RPMI8226 (cell line): Measurements from ENCODE around the gene RERE.
"Not testable (repeated sequence)": the region's sequence is repeated elsewhere in the genome, so short reads cannot be mapped to it uniquely, and the experiment has no call there.

Source experiments
- DNase-seq: peaks from one replicate; pipeline ENCODE4 v3.0.0-alpha.2; 2015

RERE gene

DNA sequence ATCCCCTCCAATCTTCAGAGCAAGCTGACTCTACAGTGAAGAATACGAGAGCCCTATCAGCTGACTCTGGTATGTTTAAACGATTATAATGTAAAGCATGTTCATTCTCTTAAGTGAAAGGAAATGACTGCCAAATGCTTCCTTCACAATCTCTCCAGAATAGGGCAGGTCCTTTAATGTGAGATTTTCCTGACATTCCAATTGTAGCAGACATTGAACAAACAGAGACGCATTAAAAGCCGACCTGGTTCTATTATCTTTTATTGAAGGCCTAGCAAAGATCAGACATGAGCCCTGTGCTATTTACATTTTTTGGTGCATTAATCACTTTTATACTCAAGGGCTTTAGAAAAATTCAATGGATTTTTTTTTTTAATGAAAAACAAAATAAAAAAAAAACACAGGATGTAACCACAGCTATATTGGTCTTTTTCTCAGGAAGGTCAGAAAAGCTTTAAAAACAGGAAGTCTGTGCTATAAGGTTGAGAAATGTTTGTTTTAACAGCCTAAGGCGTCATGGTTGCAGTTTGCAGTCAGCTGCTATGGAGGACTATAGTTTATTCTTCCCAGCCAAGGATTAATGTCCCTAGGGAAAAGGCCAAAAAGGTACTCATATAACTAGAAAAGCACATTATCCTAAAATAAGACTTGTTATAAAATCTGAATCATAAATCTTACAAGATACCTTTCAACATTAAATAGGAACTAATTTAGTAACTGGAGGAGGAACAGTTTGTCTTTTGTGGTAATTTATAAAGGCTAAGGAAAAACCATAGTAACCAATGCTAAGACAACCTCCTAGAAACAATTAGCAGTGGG lies 104.8 kb downstream of the RERE start:
- peak; percentile 76 for DNase-seq

DNA sequence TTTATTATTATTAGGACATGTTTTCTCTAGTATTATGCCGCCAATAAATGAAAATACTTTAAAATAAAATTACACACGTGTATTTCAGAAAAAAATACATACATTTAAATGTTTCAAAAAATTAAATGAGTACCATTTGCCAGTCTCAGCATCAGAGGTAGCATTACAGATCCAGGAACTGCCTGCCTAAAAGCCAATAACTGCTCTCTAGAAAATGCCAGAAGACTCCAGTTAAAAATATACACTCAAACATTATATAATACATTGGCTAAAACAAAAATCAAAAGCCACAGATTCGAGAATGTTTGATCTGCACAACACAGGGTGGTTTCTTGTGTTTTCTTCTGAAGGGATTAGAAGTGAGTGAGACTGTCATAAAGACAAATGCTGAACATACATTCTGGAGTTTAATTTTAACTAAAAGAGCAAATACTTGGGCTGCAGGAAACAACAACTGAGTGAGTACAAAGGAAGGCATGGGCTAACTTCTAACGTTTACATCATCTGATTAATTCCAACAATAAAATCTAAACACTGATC lies 105.5 kb downstream of the RERE start:
- DNase-seq = no peak

DNA sequence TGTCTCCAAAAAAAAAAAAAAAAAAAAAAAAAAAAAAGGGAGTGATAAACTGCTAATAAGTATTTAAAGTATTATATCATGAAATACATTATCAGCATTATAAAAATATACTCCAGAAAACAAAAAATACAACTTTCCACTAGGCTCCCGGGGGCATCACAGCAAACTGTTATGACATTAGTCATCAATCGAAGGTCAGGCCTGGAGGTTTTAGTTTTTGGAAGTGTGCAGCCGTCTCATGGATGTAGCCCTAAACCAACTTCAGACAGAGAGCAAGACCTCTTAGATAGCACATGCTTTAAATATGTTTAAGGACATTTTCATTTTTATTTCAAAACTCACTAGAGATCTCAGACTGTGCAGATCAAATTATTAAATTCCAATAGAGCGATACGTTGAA lies 106.3 kb downstream of the RERE start:
- no peak for DNase-seq

DNA sequence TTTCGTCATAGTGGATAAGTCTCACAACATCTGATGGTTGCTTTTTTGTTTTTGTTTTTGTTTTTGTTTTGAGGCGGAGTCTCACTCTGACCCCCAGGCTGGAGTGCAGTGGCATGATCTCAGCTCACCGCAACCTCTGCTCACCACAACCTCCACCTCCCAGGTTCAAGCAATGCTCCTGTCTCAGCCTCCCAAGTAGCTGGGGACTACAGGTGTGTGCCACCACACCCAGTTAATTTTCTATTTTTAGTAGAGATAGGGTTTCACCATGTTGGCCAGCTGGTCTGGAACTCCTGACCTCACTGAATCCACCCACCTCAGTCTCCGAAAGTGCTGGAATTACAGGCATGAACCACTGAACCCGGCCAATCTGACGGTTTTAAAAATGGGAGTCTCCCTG lies 109.2 kb downstream of the RERE start:
- DNase-seq = no peak

DNA sequence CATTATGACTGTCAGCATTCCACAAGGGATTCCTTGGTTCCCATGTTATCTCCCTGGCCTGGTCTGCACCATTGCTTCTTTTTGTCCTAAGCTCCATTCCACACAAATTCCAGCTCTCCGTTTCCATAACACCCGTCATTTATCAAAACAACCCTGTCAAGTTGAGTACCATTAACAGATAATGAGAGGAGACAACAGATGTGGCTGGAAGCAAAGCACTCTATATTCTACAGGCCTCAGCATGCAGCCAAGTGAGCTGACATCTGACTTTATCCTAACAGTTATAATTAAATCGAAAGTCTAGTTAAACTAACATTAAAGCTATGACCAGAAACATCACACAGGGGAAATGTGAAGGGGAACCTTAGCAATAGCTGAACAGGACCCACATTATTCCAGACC lies 110.4 kb downstream of the RERE start:
- no peak for DNase-seq

DNA sequence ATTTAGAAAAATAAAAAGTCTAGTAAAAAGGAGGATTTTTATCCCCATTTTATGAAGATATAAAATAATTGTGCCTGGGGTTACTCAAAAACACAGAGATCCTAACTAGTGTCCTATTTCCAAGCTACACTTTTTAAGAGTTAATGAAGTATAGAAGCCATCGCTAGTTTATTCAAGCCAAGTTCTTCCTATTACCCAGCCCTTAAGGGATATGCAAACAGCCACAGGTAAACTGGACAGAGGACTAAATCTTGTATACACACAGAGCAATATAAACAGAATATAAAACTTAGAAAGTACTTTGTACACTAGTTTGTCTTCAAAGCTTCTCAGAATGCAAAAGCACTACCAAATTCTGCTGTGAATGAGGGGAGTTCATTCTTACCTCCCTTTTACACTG lies 111.1 kb downstream of the RERE start:
- no peak for DNase-seq

DNA sequence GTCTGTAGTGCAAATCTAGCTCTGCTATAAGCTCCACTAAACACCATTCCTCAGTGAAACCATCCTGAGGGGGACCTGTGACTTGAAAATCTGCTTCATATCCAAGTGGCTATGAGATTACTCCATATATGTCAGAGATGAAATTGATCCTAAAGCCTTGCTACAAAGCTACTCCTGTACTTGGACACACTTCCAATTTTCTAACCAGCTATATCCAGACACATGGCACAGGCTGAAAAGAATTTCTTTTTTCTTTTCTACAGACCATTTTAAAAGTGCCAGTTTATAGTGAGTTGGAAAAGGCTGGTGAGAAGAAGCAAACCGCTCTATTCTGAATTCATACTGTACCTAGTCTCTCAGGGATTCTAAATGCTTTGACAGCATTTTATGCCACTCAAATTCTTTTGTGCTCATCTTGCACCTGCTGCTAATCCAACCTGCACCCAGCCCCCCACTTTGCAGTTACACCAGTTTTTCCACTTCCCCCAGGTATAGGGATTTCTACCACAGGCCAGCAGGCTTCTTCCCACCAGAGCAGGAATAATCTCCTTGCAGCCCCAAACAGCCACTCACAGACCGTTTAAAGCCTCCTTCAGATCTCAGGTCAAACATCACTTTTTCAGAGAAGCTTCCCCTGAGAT lies 112.5 kb downstream of the RERE start:
- DNase-seq = peak; percentile 85

DNA sequence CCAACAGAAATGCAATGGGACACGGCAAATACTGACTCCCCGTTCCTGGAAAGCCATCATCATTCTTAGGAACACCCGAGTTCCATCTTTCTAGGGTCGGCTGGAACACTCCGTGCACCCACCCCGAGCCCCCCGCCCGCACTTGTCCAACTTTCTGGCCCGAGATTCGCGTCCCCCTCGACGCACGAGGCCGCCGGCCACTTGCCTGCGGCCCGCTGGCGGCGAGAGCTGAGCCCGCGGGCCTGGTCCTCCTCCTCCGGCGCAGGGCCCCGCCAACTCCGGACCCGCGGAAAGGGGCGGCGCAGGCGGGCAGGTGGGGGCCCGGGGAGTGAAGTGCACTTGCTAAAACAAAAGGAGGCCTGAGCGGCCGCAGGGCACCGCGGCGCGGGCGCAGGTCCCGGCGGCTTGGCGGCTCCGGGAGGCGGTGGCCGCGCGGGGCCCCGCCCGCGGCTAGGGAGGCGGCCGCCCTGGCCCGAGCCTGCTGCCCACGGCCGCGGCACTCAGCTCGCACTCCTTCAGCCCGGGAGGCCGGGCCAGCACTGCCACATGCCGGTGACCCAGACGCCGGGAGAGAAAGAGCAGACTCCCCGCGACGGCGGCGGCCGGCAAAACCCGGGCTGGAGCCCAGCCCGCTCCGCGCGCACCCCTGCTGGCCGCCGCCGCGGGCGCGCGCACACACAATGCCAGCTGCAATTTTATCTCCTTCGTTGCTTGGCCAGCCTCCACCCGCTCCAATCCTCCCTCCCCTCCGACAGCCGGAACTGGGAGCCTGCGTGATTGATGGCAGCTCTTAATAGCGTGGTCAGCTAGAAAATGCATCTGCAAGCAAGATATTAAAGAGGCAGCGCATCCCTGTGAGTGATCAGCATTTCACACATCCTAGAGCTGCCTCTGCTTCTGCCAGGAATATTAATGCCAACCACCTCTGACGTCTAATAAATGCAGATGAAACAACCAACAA lies 114.3 kb downstream of the RERE start:
- peak; percentile 99 for DNase-seq

DNA sequence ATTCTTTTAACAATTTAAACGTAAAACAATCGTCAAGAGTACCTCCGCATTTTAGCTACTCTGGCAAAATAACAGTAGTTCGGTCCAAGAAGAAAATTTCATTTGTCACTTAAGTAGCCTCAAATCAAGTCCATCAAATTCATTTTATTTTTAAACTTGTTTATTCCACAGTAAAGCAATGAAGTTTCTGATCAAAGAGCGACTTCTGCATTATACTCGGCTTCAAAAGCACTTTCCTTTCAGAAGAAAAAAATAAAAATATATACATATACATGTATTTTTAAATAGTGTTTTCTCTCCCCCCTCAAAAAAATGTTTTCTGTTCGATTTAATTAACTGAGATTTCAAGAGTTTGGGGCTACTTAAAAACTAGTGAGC lies 115.0 kb downstream of the RERE start:
- DNase-seq = no peak

DNA sequence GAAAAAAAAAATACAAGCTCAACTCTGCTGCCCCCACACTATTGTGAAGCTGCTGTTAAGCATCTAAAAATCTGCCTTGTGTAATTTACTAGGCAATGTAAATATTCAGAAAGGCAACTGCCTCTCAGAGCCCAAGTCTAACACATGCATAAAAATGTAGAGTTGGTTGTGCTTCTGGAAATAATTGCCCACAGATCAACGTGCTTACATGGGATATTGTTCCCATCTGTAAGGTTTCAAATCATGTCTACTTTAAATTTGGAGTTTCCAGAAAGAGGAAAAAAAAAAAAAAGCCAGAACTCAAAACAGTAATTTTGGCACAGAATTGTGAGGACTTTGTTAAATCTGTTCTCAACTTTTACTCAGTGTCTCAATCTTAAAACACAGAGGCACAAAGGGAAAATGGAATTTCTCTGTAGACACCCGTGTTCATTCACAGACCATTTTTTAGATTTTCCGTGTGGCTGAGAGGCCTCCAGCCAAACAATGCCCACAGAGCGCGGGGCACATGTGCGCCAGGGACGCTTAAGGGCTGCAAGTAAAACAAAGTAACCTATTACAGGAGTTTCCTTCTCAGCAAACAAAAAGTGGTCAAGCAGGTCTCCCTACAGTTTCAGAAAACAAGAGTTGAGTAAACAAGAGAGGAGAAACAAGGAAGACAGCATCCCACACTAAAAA lies 115.5 kb downstream of the RERE start:
- peak; percentile 77 for DNase-seq

DNA sequence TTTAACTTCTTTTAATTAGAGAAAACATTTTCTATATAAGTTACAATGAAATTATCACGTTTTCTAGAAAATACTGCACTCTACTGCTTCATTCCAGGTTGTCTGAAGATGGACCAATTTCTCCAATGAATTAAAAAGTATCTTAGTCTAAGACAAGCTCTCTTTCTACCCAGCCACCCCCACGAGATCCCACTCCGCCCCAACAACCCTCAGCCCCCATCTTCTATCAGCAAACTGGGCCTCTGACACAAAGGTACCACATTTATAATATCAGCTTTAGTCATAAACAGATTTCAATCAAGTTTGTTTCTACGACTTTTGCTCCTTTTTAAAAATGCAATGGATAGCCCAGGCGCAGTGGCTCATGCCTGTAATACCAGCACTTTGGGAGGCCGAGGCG lies 117.8 kb downstream of the RERE start:
- DNase-seq = no peak

DNA sequence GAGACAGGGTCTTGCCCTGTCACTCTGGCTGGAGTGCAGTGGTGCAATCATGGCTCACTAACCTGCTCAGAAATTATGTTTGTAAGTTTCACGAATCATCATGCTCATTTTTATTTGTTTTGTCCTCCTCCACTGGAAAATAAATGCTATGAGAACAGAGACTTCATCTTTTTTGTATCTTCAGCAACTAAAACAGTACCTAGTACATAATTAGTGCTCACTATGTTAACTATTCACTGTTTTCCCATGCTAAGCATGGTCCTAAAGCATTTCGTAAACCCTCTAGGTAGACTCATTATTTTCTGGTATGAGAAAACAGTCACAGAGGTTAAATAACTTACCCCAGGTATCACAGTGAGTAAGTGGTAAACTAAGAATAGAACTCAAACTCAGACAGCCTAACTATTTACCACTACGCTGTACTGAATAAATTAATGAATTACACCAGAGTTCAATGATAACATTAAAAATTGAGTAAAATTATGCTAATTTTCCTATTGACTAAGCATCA lies 118.4 kb downstream of the RERE start:
- DNase-seq = no peak

DNA sequence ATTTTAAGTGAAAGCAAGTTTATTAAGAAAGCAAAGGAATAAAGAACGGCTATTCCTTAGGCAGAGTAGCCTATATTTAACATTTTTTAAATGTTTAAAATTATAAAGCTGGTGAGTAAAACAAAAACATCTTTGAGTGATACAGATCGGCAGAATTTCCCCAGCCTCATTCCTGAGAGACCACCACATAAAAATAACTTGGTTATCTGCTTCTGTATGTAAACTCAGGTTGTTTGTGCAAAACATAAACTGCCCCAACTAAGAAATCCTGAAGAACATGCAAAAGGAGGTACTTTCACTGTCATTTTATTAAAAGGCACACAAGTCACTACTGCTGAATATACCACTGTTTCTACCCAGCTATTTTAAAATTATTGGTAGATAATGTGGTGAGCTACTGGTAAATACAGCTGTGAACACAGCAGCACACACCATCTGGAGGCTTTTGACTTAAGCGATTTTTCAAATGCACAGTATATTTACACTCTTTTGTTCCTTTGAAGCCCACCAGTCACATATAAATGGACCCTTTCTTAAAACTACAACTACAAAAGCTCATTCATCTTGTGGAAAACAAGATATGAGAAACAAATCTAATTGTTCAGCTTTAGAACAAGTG lies 119.3 kb downstream of the RERE start:
- no peak for DNase-seq

DNA sequence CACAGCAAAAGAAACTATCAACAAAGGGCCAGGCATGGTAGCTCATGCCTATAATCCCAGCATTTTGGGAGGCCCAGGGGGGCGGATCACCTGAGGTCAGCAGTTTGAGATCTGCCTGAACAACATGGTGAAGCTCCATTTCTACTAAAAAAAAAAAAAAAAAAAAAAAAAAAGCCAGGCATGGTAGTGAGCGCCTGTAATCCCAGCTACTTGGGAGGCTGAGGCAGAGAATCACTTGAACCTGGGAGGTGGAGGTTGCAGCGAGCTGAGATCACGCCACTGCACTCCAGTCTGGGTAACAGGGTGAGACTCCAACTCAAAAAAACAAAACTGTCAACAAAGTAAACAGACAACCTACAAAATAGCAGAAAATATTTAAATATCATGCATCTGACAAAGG lies 122.0 kb downstream of the RERE start:
- not testable (repeated sequence) for DNase-seq

DNA sequence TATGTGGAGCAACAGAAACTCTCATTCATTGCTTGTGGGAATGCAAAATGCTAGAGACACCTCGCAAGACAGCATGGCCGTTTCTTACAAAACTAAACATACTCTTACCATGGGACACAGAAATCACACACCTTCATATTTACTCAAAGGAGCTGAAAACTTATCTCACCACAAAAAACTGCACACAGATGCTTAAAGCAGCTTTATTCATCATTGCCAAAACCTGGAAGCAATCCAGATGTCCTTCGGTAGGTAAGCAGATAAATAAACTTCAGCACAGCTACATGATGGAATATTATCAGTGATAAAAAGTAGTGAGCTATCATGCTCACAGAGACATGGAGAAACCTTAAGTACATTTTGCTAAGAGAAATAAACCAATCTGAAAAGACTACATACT lies 124.3 kb downstream of the RERE start:
- no peak for DNase-seq

DNA sequence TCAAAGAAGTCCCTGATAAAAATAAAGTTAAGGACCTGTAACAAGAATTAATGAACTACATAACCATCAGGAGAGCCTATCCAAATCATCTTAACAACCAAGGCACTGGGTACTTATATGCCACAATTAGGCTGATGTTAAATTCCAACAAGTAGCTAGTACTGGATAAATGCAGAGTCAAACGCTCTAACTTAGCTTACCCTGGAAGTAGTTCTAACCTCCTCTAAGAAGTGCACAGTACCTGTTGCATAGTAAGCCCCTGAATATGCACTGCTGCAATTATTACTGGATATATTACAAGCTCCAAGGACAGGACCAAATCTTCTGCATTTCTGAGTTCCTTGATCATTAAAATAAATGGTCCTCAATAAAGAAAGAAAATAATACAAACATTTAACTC lies 125.8 kb downstream of the RERE start:
- DNase-seq = no peak

DNA sequence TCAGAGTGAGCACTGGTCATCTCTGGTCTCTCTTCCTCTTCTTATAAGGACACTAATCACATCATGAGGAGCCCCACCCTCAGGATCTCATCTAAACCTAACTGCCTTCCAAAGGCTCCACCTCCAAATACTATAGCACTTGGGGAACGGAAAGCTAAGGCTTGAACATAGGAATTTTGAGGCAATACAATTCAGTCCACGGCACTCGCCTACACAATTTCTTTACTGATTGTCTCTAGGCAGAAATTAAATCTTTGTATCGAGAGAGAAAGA lies 127.3 kb downstream of the RERE start:
- no peak for DNase-seq

DNA sequence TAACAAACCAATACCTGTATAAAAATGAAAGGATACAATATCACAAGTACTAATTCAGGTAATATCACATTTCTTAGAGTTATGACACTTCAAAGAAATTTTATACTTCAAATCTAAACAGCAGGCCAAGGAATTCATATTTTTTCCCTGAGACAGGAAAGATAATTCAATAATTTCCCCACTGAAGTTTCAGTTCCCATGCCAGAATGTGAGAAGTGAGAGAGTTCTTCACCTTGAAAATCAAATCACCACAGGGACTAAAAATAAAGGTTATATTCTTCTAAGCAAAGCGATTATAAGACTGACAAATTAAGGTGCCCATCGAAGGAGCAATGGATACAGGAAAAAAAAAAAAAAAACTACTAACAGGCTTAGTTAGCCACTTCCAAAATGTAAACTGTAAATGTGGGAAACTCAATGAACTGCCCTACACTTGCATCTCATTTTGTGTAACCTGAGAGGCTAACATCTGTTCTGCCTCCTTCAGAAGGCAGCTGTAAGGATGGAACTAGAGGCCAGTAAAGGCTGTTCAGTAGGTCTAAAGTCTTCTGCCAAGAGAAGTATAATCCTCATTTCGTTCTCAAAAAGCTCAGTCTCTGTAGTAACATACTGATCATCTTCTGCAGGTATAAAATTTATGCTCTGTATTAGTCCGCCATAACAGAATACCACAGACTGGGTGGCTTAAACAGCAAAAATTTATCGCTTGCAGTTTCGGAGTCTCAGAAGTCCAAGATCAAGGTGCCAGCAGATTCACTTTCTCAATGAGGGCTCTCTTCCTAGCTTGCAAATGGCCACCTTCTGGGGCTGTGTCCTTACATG lies 127.8 kb downstream of the RERE start:
- DNase-seq = no peak

DNA sequence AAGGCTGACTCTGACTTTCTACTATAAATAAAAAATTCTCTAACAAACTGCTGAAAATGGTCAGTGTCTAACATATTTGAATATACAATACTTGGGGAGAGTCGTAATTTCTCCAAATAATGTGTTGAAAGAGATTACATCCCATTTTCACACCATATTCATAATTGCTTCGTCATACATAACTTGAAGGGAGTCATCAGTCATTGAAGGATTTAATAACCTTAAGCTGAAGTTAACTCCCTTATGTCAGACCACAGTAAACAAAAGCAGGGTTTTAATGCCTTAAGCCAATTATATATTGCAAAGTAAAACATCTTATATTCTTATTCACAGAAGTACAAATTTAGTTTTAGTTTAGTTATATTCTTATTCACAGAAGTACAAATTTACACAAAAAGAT lies 129.9 kb downstream of the RERE start:
- DNase-seq = no peak

DNA sequence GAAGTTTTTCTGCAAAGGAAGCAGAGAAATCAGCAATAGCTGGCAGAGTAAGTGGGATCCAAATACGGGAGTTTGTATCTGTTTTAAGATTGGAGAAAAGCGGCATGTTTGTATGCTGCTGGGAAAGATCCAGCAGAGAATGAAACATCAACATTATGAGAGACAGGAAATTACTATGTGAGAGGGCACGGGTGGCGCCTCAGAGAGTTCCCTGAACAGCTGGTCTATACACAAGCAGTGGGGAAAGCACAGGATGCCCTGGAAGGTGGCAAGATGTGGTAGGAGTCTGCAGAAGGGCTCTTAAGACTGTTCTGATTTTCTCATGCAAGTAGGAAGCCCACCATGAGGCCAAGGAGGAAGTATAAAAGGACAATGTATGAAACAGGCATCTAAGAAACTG lies 130.4 kb downstream of the RERE start:
- DNase-seq = no peak

DNA sequence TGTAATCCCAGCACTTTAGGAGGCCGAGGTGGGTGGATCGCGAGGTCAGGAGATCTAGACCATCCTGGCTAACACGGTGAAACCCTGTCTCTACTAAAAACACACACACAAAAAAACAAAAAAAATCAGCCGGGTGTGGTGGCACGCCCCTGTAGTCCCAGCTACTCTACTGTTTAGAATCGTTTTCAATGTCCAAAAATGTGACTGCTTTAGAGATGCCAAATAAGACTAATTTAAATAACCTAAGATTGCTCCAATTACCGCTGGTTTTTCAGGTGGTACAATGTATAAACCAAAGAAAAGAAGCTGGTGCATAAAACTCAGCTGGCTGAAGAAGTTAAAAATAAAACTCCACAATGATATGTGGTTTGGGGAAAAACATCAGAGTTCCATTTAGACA lies 132.0 kb downstream of the RERE start:
- DNase-seq = no peak
